Activated CD4-positive, alpha-beta T cell treated with anti-CD3 and anti-CD28 coated beads, Interleukin-10, Interleukin-2, amounts not matched to agents 100 ng/mL and 50 ng/mL, durations not matched to agents 16 hours and 8 hours (primary cell): Measurements from ENCODE around the gene C16orf54.
"Not testable (repeated sequence)": the region's sequence is repeated elsewhere in the genome, so short reads cannot be mapped to it uniquely, and the experiment has no call there.

Source experiments
- DNase-seq: peaks from one replicate; pipeline ENCODE4 v3.0.0-alpha.2; 2020

Gene C16orf54

DNA sequence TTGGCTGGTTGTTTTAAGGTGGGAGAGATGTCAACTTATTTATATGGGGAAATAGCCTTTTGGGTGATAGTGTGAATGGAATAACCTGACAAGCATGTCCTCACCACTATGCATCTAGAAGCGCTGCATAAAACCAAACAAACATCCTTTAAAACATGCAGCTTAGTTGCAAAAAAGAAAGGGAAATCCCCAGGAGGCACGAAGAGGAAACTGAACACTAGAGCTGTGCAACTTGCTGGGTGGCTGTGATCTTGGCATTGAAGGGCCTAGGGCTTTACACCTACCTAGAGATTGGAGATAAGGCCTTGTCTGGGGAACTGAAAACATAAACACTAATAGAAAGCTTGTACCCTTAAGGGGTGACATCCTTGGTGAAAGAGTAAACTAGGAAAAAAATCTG lies 7.3 kb downstream of the C16orf54 start:
- peak; percentile 74 for DNase-seq

DNA sequence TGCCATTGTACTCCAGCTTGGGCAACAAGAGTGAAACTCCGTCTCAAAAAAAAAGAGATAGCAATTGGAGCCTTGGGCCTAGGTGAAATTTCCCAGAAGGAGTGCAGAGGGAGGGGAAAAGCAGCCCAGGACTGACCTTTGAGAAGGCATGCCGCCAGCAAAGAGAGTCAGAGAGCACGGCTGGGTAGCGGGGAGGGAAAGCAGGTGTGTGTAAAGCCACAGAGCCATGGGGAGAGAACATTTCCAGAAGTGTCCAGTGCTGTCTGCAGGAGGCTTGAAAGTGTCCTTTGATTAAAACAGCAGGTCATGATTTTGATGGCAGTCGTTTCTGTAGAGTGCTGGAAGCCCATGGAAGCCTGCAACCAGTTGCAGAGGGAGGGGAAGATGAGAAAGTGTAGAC lies 8.1 kb downstream of the C16orf54 start:
- no peak for DNase-seq

DNA sequence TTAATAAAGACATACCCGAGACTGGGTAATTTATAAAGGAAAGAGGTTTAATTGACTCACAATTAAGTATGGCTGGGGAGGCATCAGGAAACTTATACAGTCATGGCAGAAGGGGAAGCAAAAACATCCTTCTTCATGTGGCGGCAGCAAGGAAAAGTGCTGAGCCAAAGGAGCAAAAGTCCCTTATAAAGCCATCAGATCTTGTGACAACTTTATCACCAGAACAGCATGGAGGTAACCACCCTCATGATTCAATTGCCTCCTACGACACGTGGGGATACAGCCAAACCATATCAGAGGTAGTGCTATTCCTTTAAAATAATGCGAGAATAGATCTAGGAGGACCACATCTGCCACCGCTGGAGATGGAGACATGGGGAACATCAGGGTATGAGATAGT lies 9.0 kb downstream of the C16orf54 start:
- DNase-seq, result no peak

DNA sequence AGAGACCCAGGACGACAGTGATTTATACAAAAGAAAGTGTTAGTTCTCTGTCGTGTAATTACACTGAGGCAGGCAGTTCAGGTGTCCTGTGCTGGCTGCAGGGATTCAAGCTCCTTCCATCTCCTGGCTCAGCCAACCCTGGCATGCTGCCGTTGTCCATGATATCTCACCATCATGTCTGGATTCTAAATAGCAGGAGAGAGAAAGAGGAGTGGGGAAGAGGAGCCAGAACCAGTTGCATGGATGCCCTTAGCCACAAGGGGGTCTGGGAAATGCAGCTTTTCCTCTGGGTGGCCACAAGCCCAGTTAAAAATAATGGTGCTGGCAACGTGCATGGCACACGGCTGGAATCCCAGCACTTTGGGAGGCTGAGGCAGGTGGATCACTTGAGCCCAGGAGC lies 9.7 kb downstream of the C16orf54 start:
- DNase-seq, result no peak

DNA sequence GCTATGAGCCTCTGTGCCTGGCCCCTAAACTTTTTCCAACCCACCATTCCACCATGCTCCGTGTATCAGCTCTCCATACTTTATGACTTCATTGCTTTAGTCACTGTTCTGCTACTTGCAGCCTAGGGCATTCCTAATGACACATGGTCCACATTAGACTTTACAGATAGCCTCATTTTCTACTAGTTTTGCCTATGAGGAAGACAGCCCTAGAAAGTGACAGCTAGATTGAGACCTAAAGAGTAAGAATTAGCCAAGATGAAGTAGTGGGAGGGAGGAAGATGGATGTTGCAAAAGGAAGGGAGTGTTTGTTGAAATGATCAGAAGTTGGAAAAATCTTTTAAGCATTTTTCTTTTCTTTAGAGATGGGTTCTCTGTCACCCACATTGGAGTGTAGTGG lies 11.0 kb downstream of the C16orf54 start:
- no peak for DNase-seq

DNA sequence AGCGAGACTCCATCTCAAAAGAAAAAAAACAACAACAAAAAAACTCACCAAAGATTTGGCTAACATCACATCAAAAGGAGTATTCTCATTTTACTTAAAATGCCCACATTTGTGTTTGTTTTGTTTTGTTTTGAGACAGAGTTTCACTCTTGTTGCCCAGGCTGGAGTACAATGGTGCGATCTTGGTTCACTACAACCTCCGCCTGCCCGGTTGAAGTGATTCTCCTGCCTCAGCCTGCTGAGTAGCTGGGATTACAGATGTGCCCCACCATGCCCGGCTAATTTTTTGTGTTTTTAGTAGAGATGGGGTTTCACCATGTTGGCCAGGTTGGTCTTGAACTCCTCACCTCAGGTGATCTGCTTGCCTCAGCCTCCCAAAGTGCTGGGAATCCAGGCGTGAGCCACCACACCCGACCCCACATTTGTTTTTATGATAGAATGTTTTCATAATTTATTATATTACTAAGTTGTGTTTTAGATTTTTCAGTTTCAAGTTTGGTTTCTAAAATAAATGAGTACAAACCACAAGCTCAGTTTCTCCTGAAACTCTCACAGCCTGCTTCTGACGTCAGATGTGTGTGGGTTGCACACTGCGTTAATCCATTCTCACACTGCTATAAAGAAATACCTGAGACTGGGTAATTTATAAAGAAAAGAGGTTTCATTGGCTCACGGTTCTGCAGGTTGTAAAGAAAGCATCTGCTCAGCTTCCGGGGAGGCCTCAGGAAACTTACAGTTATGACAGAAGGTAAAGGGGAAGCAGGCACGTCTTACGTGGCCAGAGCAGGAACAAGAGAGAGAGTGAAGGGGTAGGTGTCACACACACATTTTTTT lies 13.8 kb downstream of the C16orf54 start:
- DNase-seq, result peak; percentile 74

DNA sequence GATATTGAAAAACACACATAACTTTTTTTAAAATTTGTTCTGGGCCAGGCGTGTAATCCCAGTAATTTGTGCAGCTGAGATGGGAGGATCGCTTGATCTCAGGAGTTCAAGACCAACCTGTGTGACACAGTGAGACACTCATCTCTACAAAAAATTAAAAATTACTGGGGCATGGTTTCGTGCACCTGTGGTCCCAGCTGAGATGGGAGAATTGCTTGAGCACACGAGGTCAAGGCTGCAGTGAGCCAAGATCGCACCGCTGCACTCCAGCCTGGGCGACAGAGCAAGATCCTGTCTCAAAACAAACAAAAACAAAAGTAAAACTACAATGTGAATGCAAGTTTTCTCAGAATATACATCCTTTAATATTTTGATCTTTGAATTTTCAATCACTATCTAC lies 15.1 kb downstream of the C16orf54 start:
- DNase-seq, result no peak

DNA sequence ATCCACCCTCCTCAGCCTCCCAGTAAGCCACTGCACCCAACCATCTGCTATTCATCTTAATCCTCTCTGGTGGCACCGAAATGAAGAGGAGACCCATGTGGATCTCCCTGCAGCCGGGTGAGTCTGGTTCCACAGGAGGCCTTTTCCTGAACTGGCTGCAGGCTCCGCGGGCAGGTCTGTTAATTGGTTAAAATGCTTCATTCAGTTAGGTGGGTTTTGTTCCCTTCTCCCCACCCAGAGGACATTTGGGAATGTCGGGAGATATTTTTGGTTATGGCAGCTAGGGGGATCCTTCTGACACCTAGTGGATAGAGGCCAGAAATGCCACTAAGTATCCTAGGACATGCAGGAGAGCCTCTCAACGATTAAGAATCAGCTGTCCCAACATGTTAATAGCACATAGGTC lies 16.7 kb downstream of the C16orf54 start:
- no peak for DNase-seq

DNA sequence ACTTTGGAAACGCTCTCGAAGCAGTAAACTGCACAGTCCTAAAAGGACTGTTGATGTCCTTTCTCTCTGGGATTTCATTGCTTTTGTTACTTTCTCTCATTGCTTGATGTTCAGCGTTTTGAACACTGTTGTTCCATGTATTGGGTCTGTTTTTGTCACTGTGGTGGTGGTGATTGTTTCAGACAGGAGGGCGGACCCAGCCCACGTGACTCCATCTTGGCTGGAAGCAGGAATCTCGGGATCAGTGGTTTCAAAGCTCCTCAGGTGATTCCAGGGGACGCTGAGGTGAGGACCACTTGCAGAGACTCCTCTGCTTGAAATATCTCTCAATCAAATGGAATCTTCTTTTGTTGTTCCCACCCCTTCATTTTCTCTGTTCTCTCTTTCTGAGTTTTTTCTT lies 18.3 kb downstream of the C16orf54 start:
- DNase-seq, result no peak

DNA sequence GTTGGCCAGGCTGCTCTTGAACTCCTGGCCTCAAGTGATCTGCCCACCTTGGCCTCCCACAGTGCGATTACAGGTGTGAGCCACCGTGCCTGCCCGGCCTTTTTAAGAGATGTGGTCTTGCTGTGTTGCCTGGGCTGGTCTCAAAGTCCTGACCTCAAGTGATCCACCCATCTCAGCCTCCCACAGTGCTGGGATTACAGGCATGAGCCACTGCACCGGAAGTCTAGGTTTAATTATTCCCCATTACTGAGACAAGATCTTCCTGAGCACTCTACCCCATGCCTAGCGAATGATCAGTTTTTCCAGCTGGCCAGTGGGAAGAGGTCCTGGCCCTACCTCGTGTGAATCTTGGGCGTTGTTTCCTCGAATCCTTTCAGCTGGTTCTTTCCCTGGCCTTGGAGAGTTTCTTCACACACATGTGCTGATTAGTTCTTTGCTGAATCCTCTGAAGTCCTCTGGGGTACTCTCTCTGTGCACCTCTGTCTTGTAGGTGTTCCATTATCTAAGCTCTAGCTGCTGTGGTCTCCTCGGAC lies 18.9 kb downstream of the C16orf54 start:
- no peak for DNase-seq

DNA sequence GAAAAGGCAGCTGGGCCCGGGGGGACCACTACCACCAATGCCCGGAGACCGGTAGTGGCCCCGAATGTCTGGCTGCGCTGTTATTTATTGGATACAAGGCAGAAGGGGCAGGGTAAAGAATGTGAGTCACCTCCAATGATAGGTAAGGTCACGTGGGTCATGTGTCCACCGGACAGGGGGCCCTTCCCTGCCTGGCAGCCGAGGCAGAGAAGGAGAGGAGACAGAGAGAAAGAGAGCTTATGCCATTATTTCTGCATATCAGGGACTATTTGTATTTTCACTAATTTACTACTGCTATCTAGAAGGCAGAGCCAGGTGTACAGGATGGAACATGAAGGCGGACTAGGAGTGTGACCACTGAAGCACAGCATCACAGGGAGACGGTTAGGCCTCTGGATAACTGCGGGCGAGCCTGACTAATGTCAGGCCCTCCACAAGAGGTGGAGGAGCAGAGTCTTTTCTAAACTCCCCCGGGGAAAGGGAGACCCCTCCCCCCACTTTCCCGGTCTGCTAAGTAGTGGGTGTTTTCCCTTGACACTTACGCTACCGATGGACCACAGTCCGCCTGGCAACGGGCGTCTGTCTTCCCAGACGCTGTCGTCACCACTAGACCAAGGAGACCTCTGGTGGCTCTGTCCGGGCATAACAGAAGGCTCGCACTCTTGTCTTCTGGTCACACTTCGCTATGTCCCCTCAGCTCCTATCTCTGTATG lies 24.5 kb downstream of the C16orf54 start:
- peak; percentile 52 for DNase-seq

DNA sequence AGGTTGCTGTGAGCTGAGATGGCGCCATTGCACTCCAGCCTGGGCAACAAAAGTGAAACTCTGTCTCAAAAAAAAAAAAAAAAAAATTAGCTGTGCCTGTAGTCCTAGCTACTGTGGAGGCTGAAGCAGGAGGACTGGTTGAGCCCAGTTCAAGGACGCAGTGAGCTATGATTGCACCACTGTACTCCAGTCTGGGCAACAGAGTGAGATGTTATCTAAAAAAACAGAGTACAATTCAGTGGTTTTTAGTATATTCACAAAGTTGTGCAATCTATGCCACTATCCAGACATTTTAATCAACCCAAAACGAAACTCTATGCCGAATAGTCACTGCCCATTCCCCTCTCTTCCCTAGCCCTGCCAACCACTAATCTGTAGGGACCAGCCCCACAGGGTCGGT lies 25.1 kb downstream of the C16orf54 start:
- DNase-seq, result no peak

DNA sequence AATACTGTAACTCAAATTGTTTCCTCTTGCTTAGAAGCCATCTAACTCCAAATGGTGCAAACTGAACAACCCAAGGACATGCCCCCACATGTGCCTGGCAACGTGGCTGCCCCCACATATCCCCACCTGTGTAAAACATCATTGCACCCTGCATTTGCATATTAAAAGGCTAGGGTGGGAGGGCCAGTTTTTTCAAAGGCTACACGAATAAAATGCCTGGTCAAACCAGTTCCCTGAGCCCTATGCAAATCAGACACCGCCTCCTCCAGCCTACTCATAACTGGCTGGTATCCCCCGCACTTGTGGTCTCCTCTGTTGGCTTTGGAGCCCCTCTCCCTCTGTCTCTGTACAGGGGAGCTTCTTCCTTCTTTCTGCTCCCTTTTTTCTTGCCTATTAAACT lies 26.7 kb downstream of the C16orf54 start:
- no peak for DNase-seq

DNA sequence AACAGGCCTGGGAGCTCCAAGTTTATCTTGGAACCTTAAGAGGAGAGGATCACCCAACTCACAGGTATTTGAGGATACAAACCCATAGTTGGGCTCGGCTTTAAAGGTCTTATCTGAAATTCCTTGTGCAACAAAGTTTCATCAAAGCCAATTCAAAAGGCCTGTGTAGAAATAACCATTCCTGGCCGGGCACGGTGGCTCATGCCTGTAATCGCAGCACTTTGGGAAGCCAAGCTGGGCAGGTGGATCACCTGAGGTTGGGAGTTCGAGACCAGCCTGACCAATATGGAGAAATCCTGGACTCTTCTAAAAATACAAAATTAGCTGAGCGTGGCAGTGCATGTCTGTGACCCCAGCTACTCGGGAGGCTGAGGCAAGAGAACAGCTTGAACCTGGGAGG lies 28.7 kb downstream of the C16orf54 start:
- no peak for DNase-seq

DNA sequence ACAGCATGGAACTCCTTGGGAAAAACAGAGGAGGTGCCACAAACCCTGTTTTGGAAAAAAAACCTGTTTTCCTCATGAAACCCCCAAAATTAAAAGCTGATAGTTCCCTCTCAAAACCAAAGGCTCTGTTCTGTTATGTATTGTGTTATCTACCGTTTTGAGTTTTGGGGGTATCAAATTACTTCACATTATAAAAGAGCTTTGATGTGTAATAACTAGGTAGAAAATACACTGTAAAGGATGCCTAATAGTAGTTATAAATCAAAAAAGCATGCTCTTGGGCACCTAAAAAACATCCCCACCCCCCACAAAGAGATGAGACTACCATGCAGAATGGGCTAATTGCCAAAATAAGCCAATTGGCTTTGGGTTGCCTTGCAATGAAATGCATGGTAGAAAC lies 30.8 kb downstream of the C16orf54 start:
- DNase-seq, result no peak

DNA sequence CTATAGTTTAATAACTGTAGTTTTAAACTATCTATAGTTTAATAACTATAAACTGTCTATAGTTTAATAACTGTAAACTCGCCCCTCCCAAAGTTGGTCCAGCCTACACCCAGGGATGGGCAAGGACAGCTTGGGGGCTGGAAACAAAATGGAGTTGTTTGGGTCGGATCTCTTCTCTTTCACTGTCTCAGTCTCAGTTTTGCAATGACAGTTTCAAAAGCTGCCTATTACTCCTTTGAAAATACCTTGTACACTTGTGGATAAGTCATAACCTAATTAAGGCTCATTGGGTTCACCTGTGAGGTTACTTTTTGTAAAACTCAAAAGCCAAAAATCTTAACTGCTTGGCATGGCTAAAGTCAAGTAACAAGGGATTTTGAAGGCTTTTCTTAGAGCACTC lies 31.4 kb downstream of the C16orf54 start:
- DNase-seq, result no peak

DNA sequence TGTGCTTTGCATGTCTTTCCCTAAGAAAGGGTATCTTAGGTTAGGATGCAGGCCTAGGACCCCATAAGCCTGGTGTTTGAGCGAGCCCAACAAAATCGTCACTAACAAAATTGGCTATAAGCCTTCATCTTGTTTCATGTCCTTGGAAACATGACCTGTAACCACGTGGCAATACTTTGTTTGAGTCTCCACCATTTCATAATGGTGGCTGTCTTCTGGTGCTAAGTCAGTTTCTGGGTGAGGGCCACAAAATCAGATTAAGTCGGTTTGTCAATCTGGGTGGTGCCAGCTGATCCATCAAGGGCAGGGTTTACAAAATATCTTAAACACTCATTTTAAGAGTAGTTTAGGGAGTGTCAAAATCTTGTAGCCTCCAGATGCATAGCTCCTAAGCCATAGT lies 33.0 kb downstream of the C16orf54 start:
- no peak for DNase-seq

DNA sequence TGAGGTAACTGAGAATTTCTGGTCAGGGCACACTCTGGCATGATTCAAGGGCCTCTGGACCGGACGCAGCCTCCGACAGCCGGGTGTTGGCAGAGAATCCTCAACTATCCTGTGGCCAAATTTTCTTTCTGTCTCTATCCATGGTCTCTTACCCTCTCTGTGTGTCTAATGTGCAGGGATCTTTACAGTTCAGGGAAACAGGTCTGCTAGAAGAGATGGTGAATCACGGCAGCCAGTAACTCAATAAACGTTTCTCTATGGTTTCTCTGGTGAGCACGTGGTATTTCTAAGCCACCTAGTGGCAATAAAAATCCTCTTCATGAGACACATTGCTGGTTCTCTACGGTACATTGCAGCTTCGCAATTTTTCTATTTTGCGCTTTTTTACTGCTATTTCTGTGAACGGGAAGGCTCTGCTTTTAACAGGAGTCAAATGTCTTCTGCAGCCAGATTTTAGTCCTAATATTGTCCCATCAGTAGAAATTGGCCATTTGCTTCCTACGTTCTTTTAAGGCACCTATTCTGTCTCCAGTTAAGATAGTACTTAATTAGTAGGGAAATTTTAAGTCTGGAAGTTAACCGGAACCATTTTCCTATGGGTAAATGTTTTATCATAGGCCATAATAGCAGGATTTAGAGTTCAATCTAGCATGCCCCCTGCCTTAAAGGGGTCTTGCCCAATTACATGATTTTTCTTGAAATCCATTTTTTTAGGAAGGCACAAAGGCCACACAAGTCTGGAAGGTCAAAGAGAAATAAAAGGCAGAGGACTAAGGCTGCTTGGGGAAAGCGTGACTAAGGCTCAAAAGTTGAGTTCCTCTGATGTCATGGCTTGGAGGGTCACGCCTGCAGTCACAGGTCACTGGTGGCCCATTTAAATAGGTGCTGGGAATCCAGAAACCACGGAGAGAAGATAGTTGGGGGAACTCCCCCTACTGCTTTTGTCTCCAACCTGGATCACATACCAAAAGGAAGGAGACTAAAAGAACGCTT lies 35.3 kb downstream of the C16orf54 start:
- DNase-seq, result peak; percentile 79

DNA sequence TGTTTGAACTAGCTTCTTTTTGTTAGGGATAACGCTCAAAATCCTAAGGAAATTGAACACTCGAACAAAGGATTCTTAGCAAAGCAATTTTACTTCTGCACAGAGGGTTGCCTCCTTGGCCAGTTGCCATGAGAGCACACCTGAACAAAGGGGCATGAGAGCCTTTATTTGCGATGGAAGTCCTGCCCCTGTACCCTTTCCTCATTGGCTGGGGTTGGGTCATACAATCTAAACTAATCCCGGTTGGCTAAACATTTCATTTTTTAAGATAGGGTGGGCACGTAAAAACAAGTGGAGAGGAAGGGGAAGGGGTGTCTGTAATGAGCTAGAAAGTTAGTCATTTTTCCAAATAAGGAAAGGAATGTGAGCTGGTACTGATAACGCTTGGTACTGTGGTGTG lies 36.1 kb downstream of the C16orf54 start:
- not testable (repeated sequence) for DNase-seq

DNA sequence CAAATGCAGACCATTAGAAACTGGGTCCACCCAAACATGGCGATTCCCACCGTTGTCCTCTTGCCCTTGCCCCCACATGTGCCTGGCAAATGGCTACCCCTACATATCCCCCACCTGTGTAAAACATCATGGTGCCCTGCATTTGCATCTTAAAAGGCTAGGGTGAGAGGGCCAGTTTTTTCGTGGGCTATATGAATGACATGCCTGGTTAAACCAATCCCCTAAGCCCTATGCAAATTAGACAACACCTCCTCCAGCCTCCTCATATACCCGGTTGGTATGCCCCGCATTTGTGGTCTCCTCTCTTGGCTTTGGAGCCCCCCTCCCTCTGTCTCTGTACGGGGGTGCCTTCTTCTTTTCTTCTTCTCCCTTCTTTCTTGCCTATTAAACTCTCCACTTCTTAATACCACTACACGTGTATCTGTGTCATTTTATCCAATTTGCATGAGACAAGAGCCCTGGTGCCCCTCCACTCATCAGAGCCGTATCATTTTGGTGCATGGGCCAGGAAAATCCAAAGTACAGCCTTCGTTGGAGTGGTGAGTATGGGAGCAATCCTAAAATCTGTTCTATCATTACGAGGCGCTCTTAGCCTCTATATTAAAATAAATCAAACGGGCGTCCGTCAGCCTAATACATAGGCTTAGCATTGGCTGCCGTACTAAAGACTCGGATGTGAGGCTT lies 36.7 kb downstream of the C16orf54 start:
- DNase-seq, result no peak

DNA sequence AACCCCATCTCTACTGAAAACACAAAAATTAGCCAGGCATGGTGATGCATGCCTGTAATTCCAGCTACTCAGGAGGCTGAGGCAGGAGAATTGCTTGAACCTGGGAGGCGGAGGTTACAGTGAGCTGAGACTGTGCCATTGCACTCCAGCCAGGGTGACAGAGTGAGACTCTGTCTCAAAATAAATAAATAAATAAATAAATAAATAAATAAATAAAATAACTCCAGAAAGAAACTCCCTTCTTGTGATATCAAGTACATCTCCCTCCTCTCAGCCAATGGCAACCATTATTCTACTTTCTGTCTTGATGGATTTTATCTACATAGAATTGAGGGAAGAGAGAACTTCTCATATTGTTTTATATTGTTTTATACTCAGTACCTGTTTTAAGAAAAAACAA lies 38.6 kb downstream of the C16orf54 start:
- DNase-seq, result not testable (repeated sequence)

DNA sequence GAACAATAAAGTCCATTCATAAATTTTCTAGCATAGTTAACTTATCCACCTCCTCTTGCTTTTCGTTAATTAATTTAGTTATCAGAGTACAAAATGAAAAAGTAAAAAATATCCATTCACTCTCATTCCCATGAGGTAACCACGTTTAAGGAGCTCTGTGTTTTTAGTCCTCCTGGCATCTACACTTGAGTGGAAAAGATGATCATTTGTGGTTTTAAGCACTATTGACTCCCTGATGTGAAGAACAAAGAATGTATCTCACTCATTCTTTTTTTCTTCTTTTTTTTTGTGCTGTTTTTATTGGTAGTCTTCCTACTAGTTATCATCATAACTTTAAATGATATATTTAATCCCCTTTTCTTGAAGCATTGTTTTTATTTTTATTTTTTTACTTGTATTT lies 40.8 kb downstream of the C16orf54 start:
- no peak for DNase-seq
